ENCODE results near the gene ARF6. TPM values are rescaled to one million over a fixed set of nuclear protein-coding genes. Genes with fewer than 3 reads are reported as not detected.

ARF6 gene
- total and polyA plus RNA-seq, 10 of the 15 experiments (the other 5 are each of a cell fraction or from before 2014, with no cell fraction given) = 46.8 to 128 (median 71.9) TPM

GRCh38 chr14:49881350-49882001 is 11.4 kb upstream of the ARF6 start (continued):
- TF ChIP-seq ZBTB40 (IDR thresholded peaks at IDR 0.05; ENCODE audit: borderline replicate concordance) = no peak
- TF ChIP-seq EP300 (IDR thresholded peaks at IDR 0.05; ENCODE audit: borderline replicate concordance in 1 of 2, control insufficient read depth in 1 of 2, low read depth in 2 of 2, low read length in 2 of 2) = no peak
- TF ChIP-seq ZNF217 (IDR thresholded peaks at IDR 0.05) = no peak

GRCh38 chr14:49882826-49883694 is 9.8 kb upstream of the ARF6 start:
- Histone ChIP-seq H3K4me2 (ENCODE audit: control insufficient read depth, insufficient read depth) (no peak overlapping the region), H3K27me3 (replicated peaks in 1 of 2; ENCODE audit: control insufficient read depth in 2 of 2, insufficient read depth in 2 of 2, low read length in 1 of 2) (no peaks in the 10 kb centered on the region), H3K27ac (ENCODE audit: control insufficient read depth, insufficient read depth) (no peak overlapping the region), H4K20me1 (ENCODE audit: control insufficient read depth, insufficient read depth) (no peaks in the 10 kb centered on the region), H3K36me3 (ENCODE audit: control insufficient read depth in 2 of 2, insufficient read depth in 2 of 2, low read length in 1 of 2) (no peaks in the 10 kb centered on the region), H3K9ac (ENCODE audit: control insufficient read depth, insufficient read depth, low read length) (no peak overlapping the region), H3K4me1 (ENCODE audit: control insufficient read depth, insufficient read depth, low read length) (no peaks in the 10 kb centered on the region), H3K79me2 (ENCODE audit: control insufficient read depth, insufficient read depth, low read length) (no peaks in the 10 kb centered on the region), H3K4me3 (no peak overlapping the region), H2AFZ (ENCODE audit: control insufficient read depth, low read depth, low read length) (no peak overlapping the region), H3K9me3 (replicated peaks; ENCODE audit: control insufficient read depth, insufficient read depth, low read length) (no peaks in the 10 kb centered on the region)
- FAIRE-seq (no peak), DNase-seq (ENCODE audit: low read depth, low spot score) (no peak), ATAC-seq (no peak)
- ChIA-PET SMC1A (ENCODE audit: uncharacterized antibody, unreplicated experiment) (interaction anchor here (0.6 to 2.1 kb wide), 5 partner anchors 17 to 218 kb away, joined by 3 to 9 read pairs (median 5); no protein-coding TSS in a partner anchor), RAD21 (ENCODE audit: unreplicated experiment) (no interaction called here), CTCF (interaction anchor here (0.8 kb wide), 1 partner anchor 9 kb away, joined by 4 read pairs; no protein-coding TSS in a partner anchor), POLR2A (no interaction called here)
- no TSS peak for BruUV-seq (replicated peaks)
- TF ChIP-seq ZNF274 (IDR thresholded peaks at IDR 0.05; ENCODE audit: insufficient read depth, insufficient read length) (no peak), PAX8 (IDR thresholded peaks at IDR 0.05) (no peak)
- WGBS (ENCODE audit: insufficient coverage, insufficient replicate concordance, low lambda C conversion rate, missing lambda C conversion rate) = 82% methylated on average over 18 of the region's 18 CpGs
- intact Hi-C loops (cut with micrococcal nuclease; ENCODE audit: unreplicated experiment) (no loop called here), in situ Hi-C loops (cut with MboI) (no loop called here)
